HEK293T (cell line): Measurements from ENCODE around the gene FIGNL2.

Source experiments
- CTCF ChIA-PET: fragments of 350-600 bp; formaldehyde crosslinking; extraction: SDS; loops from one replicate; lab custom pipeline; 2021; ENCODE audit warnings: antibody characterized with exemption, inconsistent platforms; lab: Yijun Ruan, JAX
- POLR2A ChIA-PET: fragments of 350-600 bp; formaldehyde crosslinking; extraction: SDS; loops from one replicate; lab custom pipeline; 2020; ENCODE audit warnings: antibody characterized with exemption, inconsistent platforms; lab: Yijun Ruan, JAX
- DNase-seq: peaks from one replicate; pipeline ENCODE4 v3.0.0; 2012; ENCODE audit warnings: mixed read lengths; ENCODE audit errors: extremely low spot score
- ARNT ChIP-seq: fragments of 450-650 bp; IDR thresholded peaks from 2 replicates; pipeline ENCODE4 v1.6.1; 2017; ENCODE audit warnings: mild to moderate bottlenecking
- BHLHE40 ChIP-seq: fragments of 450-650 bp; IDR thresholded peaks from 2 replicates; pipeline ENCODE4 v1.6.1; 2016; ENCODE audit warnings: mild to moderate bottlenecking, moderate library complexity, borderline replicate concordance
- CTBP1 ChIP-seq: fragments of 450-650 bp; IDR thresholded peaks from 2 replicates; pipeline ENCODE4 v1.6.1; 2016; ENCODE audit warnings: borderline replicate concordance
- ELF4 ChIP-seq: fragments of 450-650 bp; IDR thresholded peaks from 2 replicates; pipeline ENCODE4 v1.6.1; 2017; ENCODE audit warnings: antibody characterized with exemption
- FOXA1 ChIP-seq: fragments of 450-650 bp; IDR thresholded peaks from 2 replicates; pipeline ENCODE4 v1.6.1; 2016; ENCODE audit warnings: mild to moderate bottlenecking
- FOXK2 ChIP-seq: fragments of 450-650 bp; IDR thresholded peaks from 2 replicates; pipeline ENCODE4 v1.6.1; 2016; ENCODE audit warnings: mild to moderate bottlenecking
- FOXM1 ChIP-seq: fragments of 450-650 bp; IDR thresholded peaks from 2 replicates; pipeline ENCODE4 v1.6.1; 2017; ENCODE audit warnings: mild to moderate bottlenecking, borderline replicate concordance
- L3MBTL2 ChIP-seq: fragments of 450-650 bp; conservative IDR thresholded peaks from 2 replicates; pipeline ENCODE4 v1.6.1; 2016; ENCODE audit warnings: mild to moderate bottlenecking
- LEF1 ChIP-seq: fragments of 450-650 bp; IDR thresholded peaks from 2 replicates; pipeline ENCODE4 v1.6.1; 2017; ENCODE audit warnings: mild to moderate bottlenecking, borderline replicate concordance
- NFRKB ChIP-seq: fragments of 450-650 bp; IDR thresholded peaks from 2 replicates; pipeline ENCODE4 v1.6.1; 2016; ENCODE audit warnings: mild to moderate bottlenecking, moderate library complexity
- SP1 ChIP-seq: fragments of 450-650 bp; IDR thresholded peaks from 2 replicates; pipeline ENCODE4 v1.6.1; 2017
- SUZ12 ChIP-seq: fragments of 450-650 bp; IDR thresholded peaks from 2 replicates; pipeline ENCODE4 v1.6.1; 2016; ENCODE audit warnings: mild to moderate bottlenecking
- TARDBP ChIP-seq: fragments of 450-650 bp; IDR thresholded peaks from 2 replicates; pipeline ENCODE4 v1.6.1; 2016
- ZNF384 ChIP-seq: fragments of 450-650 bp; IDR thresholded peaks from 2 replicates; pipeline ENCODE4 v1.6.1; 2016
- TF ChIP-seq, protein P1 (sequence below): fragments of 450-650 bp; IDR thresholded peaks from 2 replicates; pipeline ENCODE4 v1.6.1; 2016

Gene FIGNL2

DNA sequence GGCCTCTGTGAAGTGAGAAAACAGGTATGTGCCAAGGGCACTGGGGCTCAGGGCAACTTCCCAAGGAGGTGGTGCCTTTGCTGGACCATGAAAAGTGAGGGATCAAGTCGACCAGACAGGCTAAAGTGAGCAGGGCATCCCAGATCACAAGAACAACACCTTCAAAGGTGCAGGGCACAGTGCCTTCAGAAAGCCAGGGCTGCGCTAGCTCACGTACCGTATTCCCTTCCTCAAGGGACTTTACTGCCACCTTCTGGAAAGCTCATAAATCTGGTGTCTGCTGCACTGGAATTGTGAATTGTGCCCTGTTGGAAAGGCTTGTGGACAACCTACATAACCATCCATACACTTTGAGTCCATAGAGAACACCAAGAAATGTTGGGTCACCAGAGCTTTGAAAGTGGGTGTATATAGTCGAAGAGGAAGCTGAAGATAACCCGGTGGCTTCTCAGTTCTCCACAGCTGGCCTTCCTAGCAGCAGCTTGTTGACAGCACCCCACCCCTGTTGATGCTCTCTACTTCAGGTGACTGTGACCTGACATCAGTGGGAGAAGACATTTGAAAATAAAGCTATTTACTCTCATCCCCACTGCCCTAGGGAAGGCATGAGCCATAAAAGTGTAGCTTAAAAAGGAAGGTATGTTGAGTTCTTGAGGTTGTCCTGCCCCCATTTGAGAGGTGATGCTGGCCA lies 24.5 kb downstream of the FIGNL2 start:
- TF ChIP-seq FOXK2 = no peak
- TF ChIP-seq, protein P1, sequence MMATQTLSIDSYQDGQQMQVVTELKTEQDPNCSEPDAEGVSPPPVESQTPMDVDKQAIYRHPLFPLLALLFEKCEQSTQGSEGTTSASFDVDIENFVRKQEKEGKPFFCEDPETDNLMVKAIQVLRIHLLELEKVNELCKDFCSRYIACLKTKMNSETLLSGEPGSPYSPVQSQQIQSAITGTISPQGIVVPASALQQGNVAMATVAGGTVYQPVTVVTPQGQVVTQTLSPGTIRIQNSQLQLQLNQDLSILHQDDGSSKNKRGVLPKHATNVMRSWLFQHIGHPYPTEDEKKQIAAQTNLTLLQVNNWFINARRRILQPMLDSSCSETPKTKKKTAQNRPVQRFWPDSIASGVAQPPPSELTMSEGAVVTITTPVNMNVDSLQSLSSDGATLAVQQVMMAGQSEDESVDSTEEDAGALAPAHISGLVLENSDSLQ = peak; percentile 12; the same call in 1 of the 2 replicates
- ChIA-PET CTCF (interaction anchor here (0.5 to 2.2 kb wide), 19 partner anchors 9 to 425 kb away, joined by 3 to 11 read pairs (median 3); partner anchors contain the start of gene FIGNL2), POLR2A (interaction anchor here (1.1 to 1.4 kb wide), 3 partner anchors 39 to 232 kb away, joined by 3 to 4 read pairs (median 3); no protein-coding TSS in a partner anchor)
- peak; percentile 68 for DNase-seq

DNA sequence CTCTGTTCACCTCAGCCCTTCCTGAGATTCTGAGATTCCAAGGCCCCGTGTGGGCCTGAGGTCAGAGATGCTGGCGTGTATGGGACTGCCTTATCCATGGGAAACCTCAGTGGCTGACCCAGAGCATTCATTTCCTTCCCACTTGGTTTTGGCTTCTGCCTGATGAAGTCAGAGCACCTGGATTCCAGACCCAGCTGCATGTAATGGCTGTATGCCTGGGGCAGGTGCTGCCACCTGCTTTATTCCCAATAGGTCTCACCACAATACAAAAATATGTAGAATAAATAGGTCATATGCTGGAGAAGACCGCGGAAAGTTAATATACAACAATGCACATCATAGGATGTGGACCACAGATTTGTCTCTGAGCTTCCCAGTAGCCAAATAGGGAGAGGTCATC lies 25.6 kb downstream of the FIGNL2 start:
- no peak for DNase-seq
- ChIA-PET CTCF (interaction anchor here (1.0 to 2.2 kb wide), 4 partner anchors 10 to 291 kb away, joined by 3 to 7 read pairs (median 6); no protein-coding TSS in a partner anchor), POLR2A (interaction anchor here (1.2 kb wide), 1 partner anchor 230 kb away, joined by 3 read pairs; no protein-coding TSS in a partner anchor)
- no peak for TF ChIP-seq SUZ12
- TF ChIP-seq TARDBP = no peak
- no peak for TF ChIP-seq SP1
- no peak for TF ChIP-seq ZNF384
- no peak for TF ChIP-seq NFRKB

DNA sequence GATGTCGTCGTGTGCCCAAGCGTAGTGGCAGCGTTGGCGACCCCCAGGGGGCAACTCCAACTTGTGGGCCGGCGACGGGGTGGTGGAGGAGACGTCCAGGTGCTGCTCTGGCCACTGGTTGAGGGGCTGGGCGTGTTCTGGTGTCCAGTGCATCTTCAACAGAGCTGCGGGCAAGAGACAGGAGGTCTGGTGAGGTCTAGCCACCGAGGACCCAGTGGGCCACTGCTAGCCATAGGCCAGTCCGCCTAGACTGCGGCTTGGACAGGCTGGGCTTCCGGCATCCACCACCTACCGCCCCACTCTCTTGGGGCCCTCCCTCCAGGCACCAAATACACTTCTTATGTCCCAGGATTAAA lies 26.3 kb downstream of the FIGNL2 start:
- POLR2A ChIA-PET = no interaction called here

DNA sequence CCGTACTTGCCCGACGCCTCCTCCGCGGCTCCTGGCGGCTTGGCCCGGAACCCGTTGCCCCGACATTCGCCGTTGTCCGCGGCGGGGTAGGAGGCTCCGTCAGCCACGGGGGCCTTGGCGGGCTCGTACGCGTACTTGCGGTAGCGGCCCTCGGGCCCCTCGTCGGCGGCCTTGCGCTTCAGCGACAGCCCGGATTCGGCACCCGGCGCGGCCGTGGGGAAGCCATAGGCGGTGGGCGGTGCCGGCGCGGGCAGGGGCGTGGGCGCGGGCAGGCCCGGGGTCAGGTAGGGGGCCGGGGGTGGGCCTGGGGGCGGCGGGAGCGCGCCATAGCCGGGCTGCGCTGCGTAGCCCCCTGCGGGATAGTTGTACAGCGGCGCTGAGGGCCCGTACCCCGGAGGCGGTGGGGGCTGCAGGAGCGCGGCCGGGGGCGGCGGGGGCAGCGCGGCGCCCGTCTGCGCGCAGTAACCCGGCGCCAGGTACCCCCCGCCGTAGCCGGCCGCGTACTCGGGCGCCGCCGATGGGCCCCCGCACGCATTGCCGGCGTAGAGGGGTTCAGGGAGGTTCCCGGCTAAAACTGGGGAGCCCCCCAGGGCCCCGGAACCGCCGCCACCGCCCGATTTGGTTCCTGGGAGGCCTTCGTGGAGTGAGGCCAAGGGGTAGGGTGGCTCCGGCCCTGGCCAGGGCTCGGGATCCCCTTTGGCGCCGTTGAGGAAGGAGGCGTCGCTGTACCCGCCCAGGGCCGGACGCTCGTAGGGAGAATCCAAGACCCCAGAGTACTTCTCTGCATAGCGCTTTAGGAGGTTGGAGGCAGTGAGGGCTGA lies 26.9 kb downstream of the FIGNL2 start:
- ChIA-PET CTCF (no interaction called here), POLR2A (no interaction called here)
- TF ChIP-seq SP1 = no peak
- no peak for DNase-seq

More for the DNA sequence above, 26.3 kb downstream of the FIGNL2 start:
- CTCF ChIA-PET = no interaction called here
- TF ChIP-seq SP1 (no peak), CTBP1 (no peak), ELF4 (no peak), ARNT (no peak), SUZ12 (no peak), ZNF384 (no peak), FOXK2 (no peak), TARDBP (no peak), L3MBTL2 (no peak), BHLHE40 (no peak), FOXA1 (no peak)
- DNase-seq = no peak

DNA sequence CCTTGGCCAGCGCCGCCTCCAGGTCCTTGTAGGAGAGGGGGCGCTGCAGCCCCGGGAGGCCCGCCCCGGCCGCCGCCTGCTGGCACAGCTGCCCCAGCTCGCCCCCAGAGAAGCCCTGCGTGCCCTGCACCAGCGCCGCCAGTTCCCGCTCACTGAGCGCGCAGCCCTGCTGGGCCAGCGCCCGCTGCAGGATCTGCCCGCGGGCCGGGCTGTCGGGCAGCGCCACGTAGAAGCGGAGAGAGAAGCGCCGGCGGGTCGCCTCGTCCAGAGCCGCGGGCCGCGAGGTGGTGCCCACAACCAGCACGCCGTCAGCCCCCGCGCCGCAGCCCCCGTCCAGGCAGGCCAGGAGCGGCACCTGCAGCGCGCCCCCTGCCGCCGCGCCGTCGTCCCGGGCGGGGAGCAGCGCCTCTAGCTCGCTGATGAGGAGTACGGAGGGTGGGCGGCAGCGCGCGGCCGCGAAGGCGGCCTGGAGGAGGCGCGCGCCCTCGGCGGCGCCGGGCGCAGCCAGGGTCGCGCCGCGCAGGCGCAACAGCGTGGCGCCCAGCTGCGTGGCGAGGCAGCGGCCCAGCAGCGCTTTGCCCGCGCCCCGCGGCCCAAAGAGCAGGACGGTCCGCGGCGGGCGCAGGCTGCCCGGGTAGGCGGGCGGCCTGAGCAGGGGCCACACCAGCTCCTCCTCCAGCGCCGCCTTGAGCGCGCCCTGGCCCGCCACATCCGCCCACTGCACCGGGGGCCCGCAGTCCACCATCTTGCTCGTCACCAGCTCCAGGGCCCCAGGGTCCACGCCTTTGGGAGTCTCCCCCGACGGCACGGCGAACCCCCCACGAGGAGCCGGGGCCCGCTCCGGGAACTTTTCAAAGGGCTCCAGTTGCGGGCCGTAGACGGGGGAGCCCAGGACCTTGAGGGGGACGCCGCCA lies 27.7 kb downstream of the FIGNL2 start:
- ChIA-PET CTCF (interaction anchor here (0.6 kb wide), 2 partner anchors 183 to 697 kb away, joined by 3 to 4 read pairs; no protein-coding TSS in a partner anchor), POLR2A (no interaction called here)
- peak; percentile 62 for DNase-seq
- TF ChIP-seq LEF1 (no peak), SUZ12 (no peak), TARDBP (no peak), SP1 (no peak), FOXK2 (no peak), ELF4 (no peak), ZNF384 (no peak), ARNT (no peak), NFRKB (no peak), FOXM1 (no peak), L3MBTL2 (no peak), CTBP1 (no peak), BHLHE40 (no peak), FOXA1 (no peak)
- TF ChIP-seq, protein P1 = no peak

DNA sequence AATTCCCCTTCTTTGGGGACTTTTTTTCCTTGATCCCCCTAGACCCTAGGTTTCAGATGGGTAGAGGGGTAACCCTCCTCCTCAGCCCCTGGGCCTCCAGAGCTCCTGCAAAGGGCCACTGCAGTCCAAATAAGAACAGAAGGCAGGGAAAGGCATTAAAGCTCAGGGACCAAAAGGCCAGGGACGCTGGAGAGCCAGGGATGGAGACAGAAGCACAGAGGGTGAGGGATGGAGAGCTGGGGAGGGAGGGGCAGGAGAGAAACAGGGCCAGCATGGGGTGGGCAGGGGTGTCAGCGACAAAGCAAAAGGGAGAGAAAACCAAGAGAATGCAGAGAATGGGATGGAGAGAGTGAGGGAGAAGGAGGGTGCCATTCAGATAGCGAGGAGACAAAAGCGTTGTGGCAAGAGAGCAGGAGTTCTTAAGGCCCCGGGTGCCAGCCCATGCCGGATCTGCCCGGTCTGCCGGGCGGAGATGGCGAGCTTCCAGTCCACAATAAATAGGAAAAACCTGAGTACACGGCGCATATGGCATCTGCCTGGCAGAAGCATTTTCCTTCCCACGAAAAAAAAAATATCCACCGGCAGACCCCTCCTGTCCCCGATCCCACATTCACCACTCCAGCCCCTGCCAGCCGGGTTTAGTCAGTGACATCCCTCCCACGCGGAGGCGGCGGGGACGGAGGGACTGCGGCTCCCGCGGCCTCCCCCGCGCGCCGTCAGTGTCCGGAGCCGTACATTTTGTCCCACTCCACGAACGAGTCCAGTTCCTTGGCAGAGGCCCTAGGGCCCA lies 28.6 kb downstream of the FIGNL2 start:
- TF ChIP-seq FOXA1 = no peak
- TF ChIP-seq ARNT = no peak
- TF ChIP-seq, protein P1 = no peak
- no peak for TF ChIP-seq ZNF384
- TF ChIP-seq BHLHE40 = no peak
- no peak for TF ChIP-seq FOXM1
- TF ChIP-seq FOXK2 = no peak
- TF ChIP-seq TARDBP = no peak
- TF ChIP-seq CTBP1 = no peak
- TF ChIP-seq SP1 = no peak
- no peak for DNase-seq
- ChIA-PET CTCF (interaction anchor here (0.6 kb wide), 1 partner anchor 39 kb away, joined by 4 read pairs; no protein-coding TSS in a partner anchor), POLR2A (no interaction called here)
